ENCODE data around the gene PGBD5. TPM values are rescaled to one million over a fixed set of nuclear protein-coding genes. Genes with fewer than 3 reads are reported as not detected.
"Not testable (repeated sequence)": the region's sequence is repeated elsewhere in the genome, so short reads cannot be mapped to it uniquely, and the experiment has no call there.

The PGBD5 gene
- total RNA-seq, 1 donor: not detected

DNA sequence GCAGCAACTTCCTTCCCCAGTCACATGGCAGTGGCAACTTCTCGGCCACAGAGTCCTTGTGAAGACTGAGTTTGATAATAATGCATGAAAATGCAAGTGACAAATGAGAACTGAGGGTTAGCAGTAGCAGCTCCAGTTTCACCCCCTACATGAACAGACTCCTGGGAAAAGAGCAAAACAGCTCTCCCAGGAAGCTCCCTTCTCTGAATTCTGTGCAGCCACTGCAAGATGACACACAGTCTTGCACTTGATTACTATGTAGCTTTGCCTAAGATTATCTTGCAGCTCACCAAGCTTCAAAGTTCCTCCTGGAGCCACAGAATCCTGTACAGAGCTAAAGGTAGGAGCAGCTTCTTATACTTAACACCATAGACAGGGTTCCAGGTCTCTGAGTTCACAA lies 4.7 kb downstream of the PGBD5 start:
- H3K4me3 ChIP-seq (ENCODE audit: low read depth, low read length): no peak overlapping the region
- DNase-seq (ENCODE audit: low read depth): no peak
- no peak for TF ChIP-seq CTCF (IDR thresholded peaks at IDR 0.05; ENCODE audit: insufficient read depth, low read depth, low read length)

DNA sequence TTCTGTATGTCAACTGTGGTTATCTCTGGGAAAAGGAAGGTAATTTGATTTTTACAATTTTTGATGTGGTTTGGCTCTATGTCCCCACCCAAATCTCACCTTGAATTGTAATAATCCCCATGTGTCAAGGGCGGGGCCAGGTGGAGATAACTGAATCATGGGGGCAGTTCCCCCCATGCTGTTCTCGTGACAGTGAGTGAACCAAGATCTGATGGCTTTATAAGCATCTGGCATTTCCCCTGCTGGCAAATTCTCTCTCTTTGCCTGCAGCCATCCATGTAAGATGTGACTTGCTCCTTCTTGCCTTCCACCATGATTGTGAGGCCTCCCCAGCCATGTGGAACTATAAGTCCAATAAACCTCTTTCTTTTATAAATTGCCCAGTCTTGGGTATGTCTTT lies 5.8 kb downstream of the PGBD5 start:
- not testable (repeated sequence) for H3K4me3 ChIP-seq (ENCODE audit: low read depth, low read length); DNase-seq (ENCODE audit: low read depth)

DNA sequence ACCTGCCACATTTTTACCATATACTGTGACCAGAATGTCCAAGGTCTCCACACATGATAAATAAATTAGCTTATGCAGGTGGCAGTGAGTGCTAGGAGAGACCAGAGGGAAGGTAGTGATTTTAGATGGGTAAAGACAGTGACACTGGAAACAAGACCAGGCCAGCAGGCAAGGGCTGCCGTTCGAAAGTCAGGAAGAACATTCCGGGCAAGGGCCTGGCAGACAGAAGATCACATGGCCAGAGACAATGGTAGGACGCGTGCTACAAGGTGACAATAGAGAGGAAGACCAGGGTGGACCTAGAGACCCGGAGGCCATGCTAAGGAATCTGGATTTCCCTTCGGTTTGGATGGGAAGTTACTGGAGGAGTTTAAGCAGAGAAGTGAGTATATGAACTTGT lies 9.7 kb downstream of the PGBD5 start:
- no peak for DNase-seq (ENCODE audit: low read depth)
- no peak for TF ChIP-seq CTCF (IDR thresholded peaks at IDR 0.05; ENCODE audit: insufficient read depth, low read depth, low read length)

GRCh38 chr1:230415405-230416132 lies 10.6 kb downstream of the PGBD5 start:
- H3K4me3 ChIP-seq (ENCODE audit: low read depth, low read length): no peak overlapping the region
- TF ChIP-seq CTCF (IDR thresholded peaks at IDR 0.05; ENCODE audit: insufficient read depth, low read depth, low read length): no peak
- no peak for DNase-seq (ENCODE audit: low read depth)

More for the DNA sequence above, 9.7 kb downstream of the PGBD5 start:
- no peak overlapping the region for H3K4me3 ChIP-seq (ENCODE audit: low read depth, low read length)

- DNase-seq (ENCODE audit: low read depth): no peak
- H3K4me3 ChIP-seq (ENCODE audit: low read depth, low read length): no peak overlapping the region
- no peak for TF ChIP-seq CTCF (IDR thresholded peaks at IDR 0.05; ENCODE audit: insufficient read depth, low read depth, low read length)
Measured at GRCh38 chr1:230414694-230415093, 11.4 kb downstream of the PGBD5 start.

DNA sequence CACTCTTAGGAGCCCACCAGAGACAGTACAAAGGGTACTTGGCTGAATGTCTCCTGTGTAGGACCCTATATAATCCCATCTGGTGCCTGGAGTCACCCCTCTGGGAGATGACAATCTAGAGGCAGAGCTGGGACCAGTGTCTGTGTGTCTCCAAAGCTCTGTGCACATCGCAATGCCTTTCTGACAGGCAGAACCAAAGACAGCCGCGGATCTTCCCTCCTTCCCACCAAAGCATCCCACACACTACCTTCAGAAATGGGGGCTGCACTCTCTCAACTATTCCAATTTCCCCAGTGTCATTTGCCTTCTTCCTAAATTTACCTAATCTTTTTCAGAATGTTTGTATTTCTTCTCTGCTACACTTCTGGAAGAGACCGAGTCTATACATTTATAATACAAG lies 12.0 kb downstream of the PGBD5 start:
- no peak for DNase-seq (ENCODE audit: low read depth)
- no peak overlapping the region for H3K4me3 ChIP-seq (ENCODE audit: low read depth, low read length)
- TF ChIP-seq CTCF (IDR thresholded peaks at IDR 0.05; ENCODE audit: insufficient read depth, low read depth, low read length): no peak

- no peak overlapping the region for H3K4me3 ChIP-seq (ENCODE audit: low read depth, low read length)
- no peak for DNase-seq (ENCODE audit: low read depth)
- TF ChIP-seq CTCF (IDR thresholded peaks at IDR 0.05; ENCODE audit: insufficient read depth, low read depth, low read length): no peak
Measured at GRCh38 chr1:230413061-230413460, 13.1 kb downstream of the PGBD5 start.

Data from fibroblast of villous mesenchyme (primary cell).